Astrocyte (in vitro differentiated cells and primary cell): ENCODE data around the gene NLRP6. TPM values are rescaled to one million over a fixed set of nuclear protein-coding genes. Genes with fewer than 3 reads are reported as not detected.

ENCODE experiments used
- DNase-seq: peaks from one replicate; pipeline ENCODE4 v3.0.0-alpha.2; 2010; ENCODE audit warnings: low read depth
- FAIRE-seq: peaks from 2 replicates; lab custom pipeline; 2011; peaks lifted over from hg19 to GRCh38; lab: Jason Lieb, UNC
- H2AFZ ChIP-seq: 2 replicates; pipeline ENCODE4 v1.6.0; 2012; ENCODE audit warnings: low read depth, low read length, inconsistent platforms
- H3K27ac ChIP-seq: 2 replicates; pipeline ENCODE4 v1.5.1; 2011; ENCODE audit warnings: low read depth, low read length, inconsistent platforms
- H3K27me3 ChIP-seq: 2 replicates; pipeline ENCODE4 v1.6.0; 2011; ENCODE audit warnings: low read length, inconsistent platforms; ENCODE audit not compliant: insufficient read depth
- H3K36me3 ChIP-seq: 2 replicates; pipeline ENCODE4 v1.5.1; 2011; ENCODE audit warnings: low read length, inconsistent platforms; ENCODE audit not compliant: insufficient read depth
- H3K4me1 ChIP-seq: 2 replicates; pipeline ENCODE4 v1.5.1; 2011; ENCODE audit warnings: low read length, inconsistent platforms; ENCODE audit not compliant: insufficient read depth
- H3K4me2 ChIP-seq: 2 replicates; pipeline ENCODE4 v1.6.0; 2012; ENCODE audit warnings: low read length, inconsistent platforms
- H3K4me3 ChIP-seq: 2 replicates; pipeline ENCODE4 v1.5.1; 2011; ENCODE audit warnings: low read depth, mild to moderate bottlenecking, low read length, inconsistent platforms; ENCODE audit not compliant: insufficient read depth
- H3K79me2 ChIP-seq: 2 replicates; pipeline ENCODE4 v1.6.0; 2012; ENCODE audit warnings: mild to moderate bottlenecking, low read length, inconsistent platforms; ENCODE audit not compliant: insufficient read depth
- H3K9ac ChIP-seq: 2 replicates; pipeline ENCODE4 v1.6.0; 2012; ENCODE audit warnings: mild to moderate bottlenecking, low read length, inconsistent platforms
- H3K9me3 ChIP-seq: 2 replicates; pipeline ENCODE4 v1.5.1; 2012; ENCODE audit warnings: low read depth, mild to moderate bottlenecking, low read length, inconsistent platforms; ENCODE audit not compliant: insufficient read depth
- H4K20me1 ChIP-seq: 2 replicates; pipeline ENCODE4 v1.6.0; 2012; ENCODE audit warnings: low read length, inconsistent platforms; ENCODE audit not compliant: insufficient read depth
- H3K27ac Mint-ChIP-seq: one replicate; pipeline ENCODE4 v1.8.0; 2021; ENCODE audit warnings: mild to moderate bottlenecking, mixed read lengths; ENCODE audit not compliant: unreplicated experiment
- H3K27me3 Mint-ChIP-seq: one replicate; pipeline ENCODE4 v1.8.0; 2021; ENCODE audit warnings: low read depth, mixed read lengths; ENCODE audit not compliant: unreplicated experiment
- H3K36me3 Mint-ChIP-seq: one replicate; pipeline ENCODE4 v1.8.0; 2021; ENCODE audit warnings: low read depth, mixed read lengths; ENCODE audit not compliant: unreplicated experiment
- H3K4me1 Mint-ChIP-seq: one replicate; pipeline ENCODE4 v1.8.0; 2021; ENCODE audit warnings: low read depth, mixed read lengths; ENCODE audit not compliant: unreplicated experiment
- H3K4me3 Mint-ChIP-seq: one replicate; pipeline ENCODE4 v1.8.0; 2021; ENCODE audit warnings: mild to moderate bottlenecking, moderate library complexity, mixed read lengths; ENCODE audit not compliant: unreplicated experiment
- H3K9me3 Mint-ChIP-seq: one replicate; pipeline ENCODE4 v1.8.0; 2021; ENCODE audit warnings: mild to moderate bottlenecking, mixed read lengths; ENCODE audit not compliant: unreplicated experiment
- CTCF ChIP-seq: IDR thresholded peaks from 2 replicates; pipeline ENCODE4 v1.5.1; 2011; ENCODE audit warnings: low read depth, mild to moderate bottlenecking, inconsistent platforms, low read length, moderate library complexity; ENCODE audit not compliant: insufficient read depth
- EZH2 ChIP-seq: IDR thresholded peaks from 2 replicates; pipeline ENCODE4 v1.6.1; 2012; ENCODE audit warnings: mild to moderate bottlenecking, low read length, inconsistent platforms; ENCODE audit not compliant: insufficient read depth
- total RNA-seq: library from RNA; stranded (reverse); gene quantifications from 2 replicates; pipeline ENCODE4 v1.2.1, GENCODE V29; 2021

Gene NLRP6
- total RNA-seq, 1 donor from 2014 or later = not detected

DNA sequence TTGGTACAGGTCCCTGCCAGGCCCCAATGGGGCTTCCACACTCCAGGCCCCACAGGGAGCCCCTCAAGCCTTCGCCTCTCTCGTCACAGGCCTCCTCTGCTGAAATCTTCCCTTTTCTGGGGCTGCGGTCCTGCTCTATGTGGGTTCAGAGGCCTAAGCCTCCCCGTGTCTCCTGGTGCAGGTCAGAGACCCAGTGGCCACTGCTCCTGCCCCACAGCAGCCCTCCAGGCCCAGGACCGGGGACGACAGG is 48.3 kb downstream of the NLRP6 start:
- no peak overlapping the region for H3K27ac ChIP-seq
- H3K27me3 ChIP-seq = no peaks in the 10 kb centered on the region
- no peaks in the 10 kb centered on the region for H3K9me3 ChIP-seq
- peaks cover 7% of the 10 kb centered on the region for H3K4me1 ChIP-seq
- TF ChIP-seq CTCF (no peak), EZH2 (no peak)
- Mint-ChIP-seq H3K4me3 (no peak overlapping the region), H3K36me3 (no peaks in the 10 kb centered on the region), H3K9me3 (no peaks in the 10 kb centered on the region), H3K27me3 (peaks cover 8% of the 10 kb centered on the region), H3K27ac (no peak overlapping the region), H3K4me1 (peaks cover 6% of the 10 kb centered on the region)
- no peak for FAIRE-seq
- H2AFZ ChIP-seq = peak overlapping the region; percentile 64
- H4K20me1 ChIP-seq = no peaks in the 10 kb centered on the region
- H3K36me3 ChIP-seq = no peaks in the 10 kb centered on the region
- peak overlapping the region; percentile 30 for H3K9ac ChIP-seq
- H3K79me2 ChIP-seq = no peaks in the 10 kb centered on the region
- H3K4me3 ChIP-seq = no peak overlapping the region
- DNase-seq = no peak
- H3K4me2 ChIP-seq = peak overlapping the region; percentile 46

DNA sequence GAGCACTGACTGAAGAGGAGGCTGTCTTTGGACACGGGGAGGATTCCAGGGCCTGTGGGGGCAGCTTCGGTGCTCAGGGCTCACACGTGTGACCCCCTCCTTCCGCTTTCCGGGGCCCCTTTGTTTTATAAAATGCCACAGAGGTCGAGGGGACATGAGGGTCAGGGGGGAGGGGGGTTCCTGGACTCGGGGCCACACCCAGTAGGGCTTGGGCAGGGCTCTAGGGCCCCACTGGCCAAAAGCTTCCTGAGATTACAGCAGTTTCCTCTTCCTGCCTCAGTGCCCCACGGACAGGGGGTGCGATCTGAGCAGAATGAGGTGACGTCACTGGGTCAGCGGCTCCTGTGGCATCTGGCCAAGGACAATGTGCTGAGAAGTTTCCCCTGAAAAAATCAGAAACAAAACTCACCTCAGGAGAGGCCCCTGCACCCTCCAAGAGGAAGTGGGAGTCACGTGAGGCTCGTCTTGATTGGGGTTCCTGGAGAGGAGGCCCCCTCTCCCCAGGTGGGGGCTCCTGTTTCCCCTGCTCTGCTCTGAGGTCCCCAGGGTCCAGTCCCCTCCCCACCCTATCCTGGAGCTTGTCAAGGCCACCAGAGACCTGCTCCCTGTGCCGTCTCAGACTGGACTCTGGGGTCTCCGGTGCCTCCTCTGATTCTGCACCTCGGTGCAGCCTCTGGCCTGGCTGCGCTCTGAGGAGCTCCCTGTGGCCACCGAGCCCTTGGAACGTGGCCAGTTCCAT is 48.8 kb downstream of the NLRP6 start:
- Histone ChIP-seq H2AFZ (peak overlapping the region; percentile 64), H3K4me1 (peaks cover 7% of the 10 kb centered on the region), H3K4me3 (no peak overlapping the region), H3K9me3 (no peaks in the 10 kb centered on the region), H3K9ac (peak overlapping the region; percentile 30), H3K27ac (no peak overlapping the region), H3K27me3 (no peaks in the 10 kb centered on the region), H3K36me3 (no peaks in the 10 kb centered on the region), H3K4me2 (peak overlapping the region; percentile 46), H3K79me2 (no peaks in the 10 kb centered on the region), H4K20me1 (no peaks in the 10 kb centered on the region)
- FAIRE-seq = no peak
- no peak for DNase-seq
- Mint-ChIP-seq H3K27ac (no peak overlapping the region), H3K9me3 (no peaks in the 10 kb centered on the region), H3K27me3 (peaks cover 8% of the 10 kb centered on the region), H3K4me1 (peaks cover 6% of the 10 kb centered on the region), H3K36me3 (no peaks in the 10 kb centered on the region), H3K4me3 (no peak overlapping the region)
- no peak for TF ChIP-seq EZH2
- TF ChIP-seq CTCF = no peak

- H4K20me1 ChIP-seq = no peaks in the 10 kb centered on the region
- H3K27ac Mint-ChIP-seq = no peak overlapping the region
- no peak for TF ChIP-seq EZH2
- TF ChIP-seq CTCF = no peak
- no peaks in the 10 kb centered on the region for H3K27me3 ChIP-seq
- H3K9me3 Mint-ChIP-seq = no peaks in the 10 kb centered on the region
- H3K4me2 ChIP-seq = peak overlapping the region; percentile 46
- H3K27ac ChIP-seq = no peak overlapping the region
- no peaks in the 10 kb centered on the region for H3K79me2 ChIP-seq
- FAIRE-seq (no peak), DNase-seq (no peak)
- no peak overlapping the region for H3K4me3 Mint-ChIP-seq
- no peaks in the 10 kb centered on the region for H3K36me3 ChIP-seq
- peaks cover 9% of the 10 kb centered on the region for H3K27me3 Mint-ChIP-seq
- H2AFZ ChIP-seq = peak overlapping the region; percentile 64
- peaks cover 7% of the 10 kb centered on the region for H3K4me1 ChIP-seq
- peak overlapping the region; percentile 30 for H3K9ac ChIP-seq
- H3K9me3 ChIP-seq = no peaks in the 10 kb centered on the region
- H3K4me3 ChIP-seq = no peak overlapping the region
- H3K36me3 Mint-ChIP-seq = no peaks in the 10 kb centered on the region
- H3K4me1 Mint-ChIP-seq = peaks cover 5% of the 10 kb centered on the region
These were observed 49.3 kb downstream of the NLRP6 start for GRCh38 chr11:327581-327923.
